Stimulated activated CD4-positive, alpha-beta T cell treated with anti-CD3 and anti-CD28 coated beads, Interleukin-4, amount 100 ng/mL, for 1 hour (primary cell): ENCODE measurements around the gene ARHGAP45.
"Not testable (repeated sequence)": the region's sequence is repeated elsewhere in the genome, so short reads cannot be mapped to it uniquely, and the experiment has no call there.

ENCODE experiments used
- DNase-seq: peaks from one replicate; pipeline ENCODE4 v3.0.0-alpha.2; 2020

ARHGAP45 gene

DNA sequence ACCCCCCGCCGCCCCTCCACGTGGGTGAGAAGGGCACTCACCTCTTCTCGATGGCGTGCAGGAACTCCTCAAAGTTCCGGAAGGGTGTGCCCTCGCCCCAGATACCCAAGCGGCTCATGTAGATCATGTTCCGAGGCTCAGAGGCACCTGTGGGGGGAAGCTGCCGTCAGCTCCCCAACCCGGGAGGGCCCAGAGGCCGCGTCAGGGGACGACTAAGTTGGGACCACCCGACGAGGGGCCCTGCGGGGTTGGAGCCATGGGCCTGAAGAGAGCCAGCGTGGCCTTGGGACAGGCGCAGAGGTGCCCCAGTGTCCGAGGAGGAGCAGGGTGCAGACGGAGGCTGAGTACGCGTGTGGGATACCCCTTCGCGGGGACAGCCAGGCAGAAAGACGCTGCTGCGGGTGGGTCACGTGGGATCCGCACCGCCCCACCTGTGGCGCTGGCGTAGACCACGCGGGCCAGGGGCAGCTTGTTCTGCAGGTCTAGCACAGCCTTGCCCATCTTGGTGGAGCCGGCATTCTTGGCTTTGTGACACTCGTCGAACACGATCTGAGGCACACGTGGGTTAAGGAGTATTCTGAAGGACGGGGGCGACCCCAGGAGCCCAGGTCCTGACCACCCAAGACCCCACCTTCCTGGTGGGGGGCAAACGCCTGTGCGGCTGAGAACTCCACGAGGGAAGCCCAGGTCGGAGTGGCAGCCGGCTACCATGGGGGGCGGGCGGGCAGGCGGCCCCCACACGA, 52.7 kb downstream of the ARHGAP45 start:
- DNase-seq: no peak

GRCh38 chr19:1121395-1121794, 54.4 kb downstream of the ARHGAP45 start:
- no peak for DNase-seq

DNA sequence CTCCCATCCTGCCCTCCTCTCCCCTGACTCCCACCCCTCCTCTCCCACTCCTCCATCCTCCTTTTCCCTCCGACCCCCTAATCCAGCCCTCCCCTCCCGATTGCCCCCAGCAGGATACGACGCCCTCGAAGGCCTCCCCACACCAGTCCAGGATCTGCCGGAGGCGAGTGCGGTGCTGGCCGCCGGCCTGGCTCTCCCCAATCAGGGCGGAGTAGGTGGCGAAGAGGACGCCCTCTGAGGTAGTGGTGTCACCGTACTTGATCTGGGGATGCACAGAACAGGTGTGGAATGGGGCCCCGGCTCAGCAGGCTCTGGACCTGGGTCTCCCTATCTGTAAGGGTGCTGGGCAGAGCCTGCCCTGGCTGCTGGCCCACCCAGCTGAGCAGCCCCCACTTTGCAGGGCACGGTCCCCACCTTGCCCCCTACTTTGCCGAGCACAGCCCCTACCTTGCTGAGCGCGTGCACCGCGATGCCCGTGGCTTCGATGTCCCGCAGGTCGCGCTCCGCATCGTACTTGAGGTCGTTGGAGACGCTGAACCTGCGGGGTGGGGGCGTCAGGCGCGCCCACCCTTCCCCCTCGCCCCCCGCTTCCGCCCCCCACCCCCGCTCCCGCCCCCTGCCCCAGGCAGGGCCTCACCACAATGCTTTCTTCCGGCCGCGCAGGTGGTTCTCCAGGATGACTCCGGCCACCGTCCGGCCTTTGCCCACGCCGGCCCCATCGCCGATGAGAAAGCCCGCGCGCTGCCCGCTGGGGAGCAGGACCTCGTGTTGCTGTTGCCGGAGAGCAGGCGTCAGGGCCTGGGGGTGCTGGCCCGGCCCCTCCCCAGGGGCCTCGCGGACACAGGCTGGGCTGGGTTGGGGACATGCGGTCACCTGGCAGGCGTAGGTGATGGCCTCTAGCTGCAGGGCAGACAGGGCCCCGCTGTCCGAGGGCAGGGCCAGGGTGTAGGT, 55.3 kb downstream of the ARHGAP45 start:
- no peak for DNase-seq

DNA sequence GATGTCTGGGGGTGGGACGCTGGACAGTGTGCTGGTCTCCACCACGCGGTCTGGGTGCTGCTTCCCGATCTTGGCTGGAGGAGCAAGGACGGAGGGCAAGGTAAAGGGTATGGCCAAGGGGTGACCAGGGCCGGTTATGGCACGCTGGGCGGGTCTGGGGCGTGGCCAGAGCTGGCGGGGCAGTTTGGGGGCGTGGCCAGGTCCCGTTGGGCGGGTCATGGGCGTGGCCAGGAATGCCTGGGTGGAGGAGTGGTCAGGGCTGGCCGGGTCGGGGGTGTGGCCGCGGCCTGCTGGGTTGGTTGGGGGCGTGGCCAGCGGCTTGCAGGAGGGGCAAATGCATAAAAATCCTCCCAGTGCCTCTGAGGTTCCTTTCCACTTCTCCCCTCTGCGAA, 56.0 kb downstream of the ARHGAP45 start:
- no peak for DNase-seq

DNA sequence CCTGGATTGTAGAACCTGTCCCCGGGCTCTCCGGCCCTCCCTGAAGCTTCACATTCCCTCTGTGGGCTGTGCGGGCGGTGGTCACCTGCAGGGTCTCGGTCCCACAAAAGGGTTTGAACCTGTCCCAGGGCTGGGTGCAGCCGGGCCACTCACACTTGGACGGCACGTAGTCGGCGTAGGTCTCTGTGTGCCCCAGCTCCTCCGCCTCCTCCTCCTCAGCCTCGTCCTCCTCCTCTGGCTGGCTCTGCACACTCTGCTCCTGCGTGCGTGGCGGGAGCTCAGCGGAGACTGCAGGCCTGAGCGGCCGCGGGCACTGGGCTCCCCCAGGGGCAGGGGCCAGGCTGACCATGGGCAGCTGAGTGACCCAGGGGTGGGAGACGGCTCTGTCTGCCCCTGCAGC, 56.4 kb downstream of the ARHGAP45 start:
- DNase-seq: no peak

DNA sequence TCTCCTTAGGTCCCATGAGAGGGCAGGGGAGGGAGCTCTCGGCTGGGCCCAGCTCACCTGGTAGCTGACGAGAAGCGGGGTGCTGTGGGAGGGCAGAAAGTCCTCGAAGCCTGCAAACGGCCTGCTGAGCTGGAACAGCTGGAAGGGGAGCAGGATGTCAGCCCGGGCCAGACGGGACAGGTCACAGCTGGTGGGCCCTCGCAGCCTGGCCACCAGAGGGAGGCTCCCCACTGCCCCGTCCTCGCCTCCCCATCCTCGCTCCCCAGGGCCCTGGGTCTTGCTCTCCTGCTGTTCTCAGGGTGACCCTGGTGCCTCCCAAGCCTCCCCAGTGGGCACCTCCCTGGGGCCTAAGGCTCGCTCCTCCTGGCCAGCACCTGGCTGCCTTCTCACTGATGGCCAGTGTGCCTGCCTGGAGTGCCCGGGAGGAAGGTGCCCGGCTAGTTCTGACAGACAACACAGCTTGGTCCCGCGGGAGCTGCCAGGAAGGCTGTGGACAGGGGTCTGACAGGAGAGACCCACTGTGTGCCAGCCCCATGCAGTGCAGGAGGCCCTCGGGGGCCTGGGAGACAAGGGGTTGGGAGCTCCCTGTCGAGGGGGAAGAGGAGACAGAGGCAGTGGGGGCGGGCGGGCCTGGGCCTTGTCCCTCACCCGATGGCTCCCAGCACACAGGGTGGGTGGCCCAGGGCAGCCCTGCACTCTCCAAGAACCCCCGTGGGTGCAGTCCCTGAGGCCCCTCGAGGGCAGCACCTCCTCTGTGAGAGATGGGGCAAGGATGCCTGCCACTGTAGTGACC, 57.1 kb downstream of the ARHGAP45 start:
- no peak for DNase-seq

DNA sequence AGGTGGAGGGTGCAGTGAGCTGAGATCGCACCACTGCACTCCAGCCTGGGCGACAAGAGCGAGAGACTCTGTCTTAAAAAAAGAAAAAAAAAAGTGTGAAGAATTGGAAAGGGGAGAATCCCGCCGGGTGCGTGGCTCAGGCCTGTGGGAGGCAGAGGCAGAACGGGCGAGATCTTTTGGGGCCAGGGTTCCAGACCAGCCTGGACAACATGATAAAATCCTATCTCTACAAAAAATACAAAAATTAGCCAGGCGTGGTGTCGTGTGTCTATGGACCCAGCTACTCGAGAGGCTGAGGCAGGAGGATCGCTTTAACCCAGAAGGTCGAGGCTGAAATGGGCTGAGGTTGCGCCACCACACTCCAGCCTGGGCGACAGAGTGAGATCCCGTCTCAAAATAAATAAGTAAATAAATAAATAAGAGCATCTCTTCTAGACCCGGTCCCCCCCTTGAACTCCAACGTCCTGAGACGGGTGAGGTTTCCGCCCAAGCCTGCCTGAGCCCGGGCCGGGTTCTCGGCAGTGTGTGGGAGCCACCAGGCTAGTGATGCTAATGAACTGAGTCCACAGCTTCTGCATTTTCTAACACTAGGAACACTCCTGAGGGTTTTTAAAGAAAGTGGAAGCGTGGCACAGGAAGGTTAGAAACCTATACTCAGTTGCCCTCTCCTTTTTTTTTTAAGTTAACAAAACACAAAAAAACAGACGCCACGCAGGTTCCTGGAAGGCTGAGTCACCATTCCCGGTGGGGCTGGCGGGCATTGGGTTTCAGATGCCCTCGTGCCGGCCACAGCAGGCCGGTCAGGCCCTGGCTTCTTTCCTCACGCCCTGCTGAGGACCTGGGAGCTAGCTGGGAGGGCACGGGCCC, 58.9 kb downstream of the ARHGAP45 start:
- DNase-seq: no peak

- no peak for DNase-seq
Observed at GRCh38 chr19:1126984-1127760, 60.2 kb downstream of the ARHGAP45 start.

DNA sequence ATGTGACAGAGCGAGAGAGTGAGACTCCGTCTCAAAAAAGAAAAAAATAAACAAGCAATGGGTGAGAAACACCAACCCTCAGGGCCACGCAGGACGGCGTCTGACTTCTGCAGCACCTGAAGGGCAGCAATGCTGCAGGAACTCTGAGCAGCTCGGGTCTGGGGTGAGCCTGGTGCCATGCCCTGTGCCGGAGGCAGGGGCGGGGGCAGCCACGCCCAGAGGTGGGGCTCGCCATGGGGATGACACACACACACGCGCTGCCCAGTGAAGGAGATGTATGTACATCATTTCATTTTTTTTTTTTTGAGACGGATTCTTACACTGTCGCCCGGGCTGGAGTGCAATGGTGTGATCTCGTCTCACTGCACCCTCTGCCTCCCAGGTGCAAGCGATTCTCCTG, 61.1 kb downstream of the ARHGAP45 start:
- no peak for DNase-seq

DNA sequence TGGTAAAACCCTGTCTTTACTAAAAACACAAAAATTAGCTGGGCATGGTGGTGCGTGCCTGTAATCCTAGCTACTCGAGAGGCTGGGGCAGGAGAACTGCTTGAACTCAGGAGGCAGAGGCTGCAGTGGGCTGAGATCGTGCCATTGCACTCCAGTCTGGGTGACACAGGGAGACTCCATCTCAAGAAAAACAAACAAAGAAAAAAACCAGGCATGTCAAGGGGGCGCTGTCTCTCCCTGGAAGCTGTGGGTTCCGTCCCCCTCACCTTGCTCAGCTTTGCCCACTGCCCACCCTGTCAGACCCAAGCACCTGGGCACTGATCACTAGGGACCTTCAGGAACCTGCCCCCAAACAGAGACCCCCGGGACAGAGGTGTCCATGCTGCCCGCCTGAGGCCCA, 62.1 kb downstream of the ARHGAP45 start:
- not testable (repeated sequence) for DNase-seq

- no peak for DNase-seq
Observed at GRCh38 chr19:1129535-1129934, 62.6 kb downstream of the ARHGAP45 start.

GRCh38 chr19:1130771-1131717, 64.1 kb downstream of the ARHGAP45 start:
- DNase-seq: peak; percentile 70

DNA sequence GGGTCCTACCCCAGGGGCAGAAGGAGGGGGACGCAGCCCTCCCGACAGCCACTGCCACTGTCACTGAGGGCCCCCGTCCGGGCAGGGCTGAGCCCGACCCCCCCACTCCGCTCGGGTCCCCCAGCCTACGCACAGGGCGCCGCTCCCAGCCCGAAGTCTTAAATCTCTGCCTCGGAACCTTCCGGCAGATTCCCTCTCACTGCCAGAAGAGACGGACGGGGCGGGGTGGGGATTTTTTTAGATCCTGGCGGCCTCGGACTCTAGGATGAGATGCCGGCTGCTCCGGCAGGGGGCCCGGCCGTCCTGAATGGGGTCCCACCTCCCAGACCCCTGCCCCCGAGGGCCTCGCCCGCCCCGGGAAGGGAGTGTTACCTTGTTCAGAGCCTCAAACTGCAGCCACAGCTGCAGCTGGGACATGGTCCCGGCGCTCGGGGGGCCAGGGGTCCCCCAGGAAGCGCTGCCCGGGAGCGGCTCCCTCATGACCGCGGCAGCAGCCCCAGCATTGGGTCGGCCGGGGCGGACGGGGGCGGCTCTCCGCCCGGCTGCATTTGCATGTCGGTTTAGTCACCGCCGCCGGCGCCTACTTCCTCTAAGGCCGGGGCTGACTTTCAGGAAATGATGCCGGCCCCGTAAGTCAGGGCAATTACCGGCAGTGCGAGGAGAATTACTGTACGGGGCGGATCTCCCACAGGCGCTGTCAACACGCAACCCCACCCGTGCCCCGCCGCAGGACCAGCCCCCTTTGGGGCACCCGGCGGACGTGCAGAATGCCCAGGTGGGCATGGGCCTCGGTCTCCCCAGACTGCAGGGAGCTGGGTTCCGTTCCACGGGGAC, 65.0 kb downstream of the ARHGAP45 start:
- peak; percentile 88 for DNase-seq

- no peak for DNase-seq
Observed at GRCh38 chr19:1132552-1133383, 65.8 kb downstream of the ARHGAP45 start.

DNA sequence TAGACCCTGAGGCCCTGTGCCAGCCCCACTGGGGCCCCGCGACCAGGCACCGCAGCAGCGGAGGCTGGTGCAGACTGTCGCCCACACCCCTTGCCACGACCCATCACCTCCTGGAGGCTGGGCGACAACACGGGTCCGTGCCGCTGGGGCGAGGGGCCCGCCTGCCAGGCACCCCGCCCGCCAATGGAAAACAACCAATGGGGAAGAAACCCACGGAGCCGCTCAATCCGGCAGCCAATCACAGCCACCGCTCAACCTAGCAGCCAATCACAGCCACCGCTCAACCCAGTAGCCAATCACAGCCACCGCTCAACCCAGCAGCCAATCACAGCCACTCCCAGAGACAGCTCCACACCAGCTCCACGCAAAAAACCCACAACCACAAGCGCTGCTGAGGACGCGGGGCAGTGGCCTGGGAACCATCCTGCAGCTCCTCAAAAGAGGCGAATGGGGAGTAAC, 66.5 kb downstream of the ARHGAP45 start:
- peak; percentile 73 for DNase-seq

- DNase-seq: no peak
Observed at GRCh38 chr19:1134431-1134830, 67.5 kb downstream of the ARHGAP45 start.

- DNase-seq: no peak
Observed at GRCh38 chr19:1135454-1135853, 68.5 kb downstream of the ARHGAP45 start.

DNA sequence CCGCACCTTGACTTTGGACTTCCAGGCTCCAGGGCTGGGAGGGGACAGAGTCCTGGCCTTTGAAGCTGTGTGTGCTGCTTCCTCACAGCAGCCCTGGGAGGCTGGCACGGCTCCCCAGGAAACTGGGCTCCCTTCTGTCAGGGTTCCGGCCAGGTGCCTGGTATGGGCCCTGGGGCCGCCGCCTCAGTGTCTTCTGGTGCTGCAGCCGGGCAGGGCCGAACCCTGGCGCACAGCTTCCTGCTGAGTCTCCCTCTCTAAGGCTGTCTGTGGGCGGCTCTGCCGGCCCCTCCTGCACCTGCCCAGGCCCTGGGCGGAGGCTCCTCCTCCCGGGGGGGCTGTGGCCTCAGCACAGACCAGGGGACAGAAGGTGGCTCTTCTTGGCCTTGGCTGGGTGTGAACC, 69.2 kb downstream of the ARHGAP45 start:
- DNase-seq: no peak
